Measurements from ENCODE around the gene EHMT2. TPM values are rescaled to one million over a fixed set of nuclear protein-coding genes. Genes with fewer than 3 reads are reported as not detected.
"Not testable (repeated sequence)": the region's sequence is repeated elsewhere in the genome, so short reads cannot be mapped to it uniquely, and the experiment has no call there.

Gene EHMT2
- total RNA-seq, 1 donor from 2014 or later, result 175 TPM

DNA sequence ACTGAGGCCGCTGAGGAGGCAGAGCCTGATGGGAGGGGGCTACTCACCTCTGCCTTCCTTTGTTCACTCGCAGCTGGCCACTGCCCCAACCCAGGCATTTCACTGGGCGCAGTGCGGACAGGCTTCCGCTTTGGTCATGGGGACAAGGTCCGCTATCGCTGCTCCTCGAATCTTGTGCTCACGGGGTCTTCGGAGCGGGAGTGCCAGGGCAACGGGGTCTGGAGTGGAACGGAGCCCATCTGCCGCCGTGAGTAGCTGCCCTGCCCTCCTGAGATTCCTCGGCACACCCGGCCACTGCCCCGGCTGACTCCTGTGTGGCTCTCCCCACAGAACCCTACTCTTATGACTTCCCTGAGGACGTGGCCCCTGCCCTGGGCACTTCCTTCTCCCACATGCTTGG is 36.0 kb upstream of the EHMT2 start:
- Mint-ChIP-seq H3K9me3 (ENCODE audit: low read depth) (no peaks in the 10 kb centered on the region), H3K27ac (no peak overlapping the region), H3K36me3 (ENCODE audit: insufficient read depth) (no peaks in the 10 kb centered on the region), H3K4me1 (ENCODE audit: low read depth) (no peaks in the 10 kb centered on the region), H3K27me3 (no peaks in the 10 kb centered on the region), H3K4me3 (ENCODE audit: low read depth) (no peak overlapping the region)
- no peak for DNase-seq (ENCODE audit: low spot score, unreplicated experiment)
- TF ChIP-seq, protein P1, sequence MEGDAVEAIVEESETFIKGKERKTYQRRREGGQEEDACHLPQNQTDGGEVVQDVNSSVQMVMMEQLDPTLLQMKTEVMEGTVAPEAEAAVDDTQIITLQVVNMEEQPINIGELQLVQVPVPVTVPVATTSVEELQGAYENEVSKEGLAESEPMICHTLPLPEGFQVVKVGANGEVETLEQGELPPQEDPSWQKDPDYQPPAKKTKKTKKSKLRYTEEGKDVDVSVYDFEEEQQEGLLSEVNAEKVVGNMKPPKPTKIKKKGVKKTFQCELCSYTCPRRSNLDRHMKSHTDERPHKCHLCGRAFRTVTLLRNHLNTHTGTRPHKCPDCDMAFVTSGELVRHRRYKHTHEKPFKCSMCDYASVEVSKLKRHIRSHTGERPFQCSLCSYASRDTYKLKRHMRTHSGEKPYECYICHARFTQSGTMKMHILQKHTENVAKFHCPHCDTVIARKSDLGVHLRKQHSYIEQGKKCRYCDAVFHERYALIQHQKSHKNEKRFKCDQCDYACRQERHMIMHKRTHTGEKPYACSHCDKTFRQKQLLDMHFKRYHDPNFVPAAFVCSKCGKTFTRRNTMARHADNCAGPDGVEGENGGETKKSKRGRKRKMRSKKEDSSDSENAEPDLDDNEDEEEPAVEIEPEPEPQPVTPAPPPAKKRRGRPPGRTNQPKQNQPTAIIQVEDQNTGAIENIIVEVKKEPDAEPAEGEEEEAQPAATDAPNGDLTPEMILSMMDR (IDR thresholded peaks at IDR 0.05; ENCODE audit: unreplicated experiment), result no peak

DNA sequence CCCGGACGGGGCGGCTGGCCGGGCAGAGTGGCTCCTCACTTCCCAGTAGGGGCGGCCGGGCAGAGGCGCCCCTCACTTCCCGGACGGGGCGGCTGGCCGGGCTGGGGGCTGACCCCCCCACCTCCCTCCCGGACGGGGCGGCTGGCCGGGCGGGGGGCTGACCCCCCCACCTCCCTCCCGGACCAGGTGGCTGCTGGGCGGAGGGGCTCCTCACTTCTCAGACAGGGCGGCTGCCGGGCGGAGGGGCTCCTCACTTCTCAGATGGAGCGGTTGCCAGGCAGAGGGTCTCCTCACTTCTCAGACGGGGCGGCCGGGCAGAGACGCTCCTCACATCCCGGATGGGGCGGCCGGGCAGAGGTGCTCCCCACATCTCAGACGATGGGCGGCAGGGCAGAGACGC is 34.6 kb upstream of the EHMT2 start:
- not testable (repeated sequence) for DNase-seq (ENCODE audit: low spot score, unreplicated experiment); H3K27me3 Mint-ChIP-seq; H3K4me3 Mint-ChIP-seq (ENCODE audit: low read depth); H3K36me3 Mint-ChIP-seq (ENCODE audit: insufficient read depth); H3K4me1 Mint-ChIP-seq (ENCODE audit: low read depth); H3K9me3 Mint-ChIP-seq (ENCODE audit: low read depth); H3K27ac Mint-ChIP-seq

DNA sequence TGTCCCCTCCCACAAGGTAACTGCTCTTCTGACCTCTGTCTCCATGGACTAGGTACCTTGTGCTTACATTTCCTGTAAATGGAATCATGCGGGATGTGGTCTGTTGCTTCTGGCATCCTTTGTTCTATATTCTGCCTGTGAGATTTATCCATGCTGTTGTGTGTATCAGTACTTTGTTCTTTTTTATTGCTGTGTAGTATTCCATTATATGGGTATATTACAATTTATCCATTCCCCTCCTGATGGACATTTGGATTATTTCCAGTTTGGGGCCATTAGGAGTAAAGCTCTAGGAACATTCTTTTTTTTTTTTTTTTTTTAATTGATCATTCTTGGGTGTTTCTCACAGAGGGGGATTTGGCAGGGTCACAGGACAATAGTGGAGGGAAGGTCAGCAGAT is 33.5 kb upstream of the EHMT2 start:
- no peaks in the 10 kb centered on the region for H3K9me3 Mint-ChIP-seq (ENCODE audit: low read depth)
- H3K27ac Mint-ChIP-seq, result no peak overlapping the region
- H3K36me3 Mint-ChIP-seq (ENCODE audit: insufficient read depth), result no peaks in the 10 kb centered on the region
- H3K4me3 Mint-ChIP-seq (ENCODE audit: low read depth), result no peak overlapping the region
- DNase-seq (ENCODE audit: low spot score, unreplicated experiment), result no peak
- H3K27me3 Mint-ChIP-seq, result peaks cover 3% of the 10 kb centered on the region
- no peaks in the 10 kb centered on the region for H3K4me1 Mint-ChIP-seq (ENCODE audit: low read depth)
- TF ChIP-seq, protein P1 (IDR thresholded peaks at IDR 0.05; ENCODE audit: unreplicated experiment), result no peak

DNA sequence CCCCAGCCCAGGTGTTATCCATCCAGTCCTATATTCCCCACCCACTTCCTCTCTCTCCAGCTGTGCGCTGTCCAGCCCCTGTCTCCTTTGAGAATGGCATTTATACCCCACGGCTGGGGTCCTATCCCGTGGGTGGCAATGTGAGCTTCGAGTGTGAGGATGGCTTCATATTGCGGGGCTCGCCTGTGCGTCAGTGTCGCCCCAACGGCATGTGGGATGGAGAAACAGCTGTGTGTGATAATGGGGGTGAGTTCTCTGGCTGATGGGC is 31.1 kb upstream of the EHMT2 start:
- Mint-ChIP-seq H3K36me3 (ENCODE audit: insufficient read depth) (no peaks in the 10 kb centered on the region), H3K27me3 (peaks cover 3% of the 10 kb centered on the region), H3K27ac (no peak overlapping the region), H3K4me3 (ENCODE audit: low read depth) (no peak overlapping the region), H3K9me3 (ENCODE audit: low read depth) (no peaks in the 10 kb centered on the region), H3K4me1 (ENCODE audit: low read depth) (no peaks in the 10 kb centered on the region)
- TF ChIP-seq, protein P1 (IDR thresholded peaks at IDR 0.05; ENCODE audit: unreplicated experiment), result no peak
- no peak for DNase-seq (ENCODE audit: low spot score, unreplicated experiment)

DNA sequence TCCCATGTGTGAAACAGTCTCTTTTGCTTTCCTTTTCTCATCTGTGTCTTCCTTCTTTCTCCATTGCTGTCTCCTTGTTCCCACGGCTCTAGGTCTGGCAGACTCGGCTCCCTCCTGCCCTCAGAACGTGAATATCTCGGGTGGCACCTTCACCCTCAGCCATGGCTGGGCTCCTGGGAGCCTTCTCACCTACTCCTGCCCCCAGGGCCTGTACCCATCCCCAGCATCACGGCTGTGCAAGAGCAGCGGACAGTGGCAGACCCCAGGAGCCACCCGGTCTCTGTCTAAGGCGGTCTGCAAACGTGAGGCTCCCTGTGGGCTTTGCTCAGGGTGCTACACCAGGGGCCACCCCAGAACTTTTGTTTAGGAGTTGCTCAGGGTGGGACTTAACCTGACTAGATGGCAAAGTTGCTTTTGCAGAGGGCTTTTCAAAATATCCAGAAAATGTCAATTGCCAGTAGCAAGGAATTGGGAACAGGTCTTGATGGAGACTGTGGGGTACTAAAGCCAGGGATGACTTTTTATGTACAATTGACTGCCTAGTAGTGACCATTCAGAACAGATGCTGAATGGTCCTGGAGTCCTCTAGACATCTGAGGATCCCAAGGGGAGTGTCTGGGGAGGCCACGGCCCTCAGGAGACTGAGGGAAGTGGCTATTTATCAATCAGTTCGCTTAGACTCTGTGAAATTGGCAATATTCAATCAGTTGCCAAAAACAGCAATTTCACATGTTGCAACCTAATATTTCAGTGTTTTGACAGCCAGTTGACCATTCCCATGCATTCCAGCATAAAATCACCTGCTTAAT is 30.6 kb upstream of the EHMT2 start:
- no peak for DNase-seq (ENCODE audit: low spot score, unreplicated experiment)
- Mint-ChIP-seq H3K4me1 (ENCODE audit: low read depth) (no peaks in the 10 kb centered on the region), H3K27ac (no peak overlapping the region), H3K27me3 (peaks cover 3% of the 10 kb centered on the region), H3K36me3 (ENCODE audit: insufficient read depth) (no peaks in the 10 kb centered on the region), H3K4me3 (ENCODE audit: low read depth) (no peak overlapping the region), H3K9me3 (ENCODE audit: low read depth) (no peaks in the 10 kb centered on the region)
- TF ChIP-seq, protein P1 (IDR thresholded peaks at IDR 0.05; ENCODE audit: unreplicated experiment), result no peak

DNA sequence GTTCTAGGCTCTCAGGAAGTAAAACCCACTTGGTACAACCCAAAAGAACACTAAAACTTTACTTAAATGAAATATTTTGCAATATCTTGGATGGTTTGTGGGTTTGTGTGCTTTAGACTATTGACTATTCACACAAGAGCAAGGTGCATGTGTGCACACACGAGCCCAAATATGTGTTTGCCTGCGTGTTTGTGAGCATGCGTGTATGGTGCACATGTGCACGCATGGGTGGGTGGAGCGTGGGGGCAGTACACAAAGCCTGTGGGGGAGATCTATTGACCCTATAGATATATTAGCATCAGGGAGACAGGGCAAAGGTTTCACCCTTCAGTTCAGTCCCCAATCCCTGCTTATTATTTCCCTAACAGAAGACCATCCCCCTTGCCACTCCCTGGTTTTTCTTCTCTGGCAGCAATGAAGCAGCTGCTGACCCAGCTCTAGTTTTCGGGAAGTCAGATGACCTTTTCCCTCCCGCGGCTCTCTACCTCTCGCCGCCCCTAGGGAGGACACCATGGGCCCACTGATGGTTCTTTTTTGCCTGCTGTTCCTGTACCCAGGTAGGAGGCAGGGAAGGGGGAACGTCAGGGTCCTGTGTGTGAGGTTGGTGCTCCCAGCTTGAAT is 29.9 kb upstream of the EHMT2 start, which contains the start of gene C2:
TSS of gene C2 (plus strand) at position 476 of the 621 bp plus-strand sequence. CDS start at position 512, 36 bp downstream.
- H3K9me3 Mint-ChIP-seq (ENCODE audit: low read depth), result no peaks in the 10 kb centered on the region
- H3K4me3 Mint-ChIP-seq (ENCODE audit: low read depth), result no peak within 1 kb of the TSS
- H3K36me3 Mint-ChIP-seq (ENCODE audit: insufficient read depth), result no peaks in the 10 kb centered on the region
- no peak within 1 kb of the TSS for H3K27ac Mint-ChIP-seq
- no peaks in the 10 kb centered on the region for H3K4me1 Mint-ChIP-seq (ENCODE audit: low read depth)
- no peak for DNase-seq (ENCODE audit: low spot score, unreplicated experiment)
- TF ChIP-seq, protein P1 (IDR thresholded peaks at IDR 0.05; ENCODE audit: unreplicated experiment), result no peak
- peaks cover 3% of the 10 kb centered on the region for H3K27me3 Mint-ChIP-seq

Data from progenitor cell of endocrine pancreas (in vitro differentiated cells).